SH-SY5Y (cell line): ENCODE data around the gene GH2.

Experiments used
- GATA2 ChIP-seq: IDR thresholded peaks from 2 replicates; pipeline ENCODE4 v1.6.1; 2011; ENCODE audit warnings: mild to moderate bottlenecking, low read depth, low read length
- GATA3 ChIP-seq: IDR thresholded peaks from 2 replicates; pipeline ENCODE4 v1.6.1; 2011; ENCODE audit warnings: low read depth, mild to moderate bottlenecking, low read length, moderate library complexity

GRCh38 chr17:63830904-63831491 is 50.7 kb downstream of the GH2 start:
- TF ChIP-seq GATA3 (no peak), GATA2 (no peak)
